ENCODE measurements around the gene DMD.

Gene DMD

DNA sequence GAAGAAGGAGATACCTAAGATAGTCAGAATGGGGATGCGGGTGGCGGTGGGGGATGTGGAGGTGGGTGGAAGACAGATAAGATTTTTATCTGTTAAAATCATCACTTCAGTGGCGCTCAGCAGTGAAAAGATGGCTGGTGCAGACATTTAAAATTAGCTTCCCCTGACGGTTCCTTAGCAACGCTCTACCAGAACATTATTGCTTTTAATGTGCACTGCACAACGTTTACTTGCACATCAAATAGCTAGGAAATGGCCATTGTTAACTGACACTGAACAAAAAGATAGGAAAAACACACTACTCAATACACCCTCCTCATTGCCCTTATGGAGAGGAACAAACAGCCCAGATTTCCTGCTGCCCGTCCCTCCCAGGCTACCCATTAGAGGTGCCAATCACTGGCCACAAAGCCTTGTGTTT, 2078.5 kb downstream of the DMD start:
- DNase-seq: no peak

DNA sequence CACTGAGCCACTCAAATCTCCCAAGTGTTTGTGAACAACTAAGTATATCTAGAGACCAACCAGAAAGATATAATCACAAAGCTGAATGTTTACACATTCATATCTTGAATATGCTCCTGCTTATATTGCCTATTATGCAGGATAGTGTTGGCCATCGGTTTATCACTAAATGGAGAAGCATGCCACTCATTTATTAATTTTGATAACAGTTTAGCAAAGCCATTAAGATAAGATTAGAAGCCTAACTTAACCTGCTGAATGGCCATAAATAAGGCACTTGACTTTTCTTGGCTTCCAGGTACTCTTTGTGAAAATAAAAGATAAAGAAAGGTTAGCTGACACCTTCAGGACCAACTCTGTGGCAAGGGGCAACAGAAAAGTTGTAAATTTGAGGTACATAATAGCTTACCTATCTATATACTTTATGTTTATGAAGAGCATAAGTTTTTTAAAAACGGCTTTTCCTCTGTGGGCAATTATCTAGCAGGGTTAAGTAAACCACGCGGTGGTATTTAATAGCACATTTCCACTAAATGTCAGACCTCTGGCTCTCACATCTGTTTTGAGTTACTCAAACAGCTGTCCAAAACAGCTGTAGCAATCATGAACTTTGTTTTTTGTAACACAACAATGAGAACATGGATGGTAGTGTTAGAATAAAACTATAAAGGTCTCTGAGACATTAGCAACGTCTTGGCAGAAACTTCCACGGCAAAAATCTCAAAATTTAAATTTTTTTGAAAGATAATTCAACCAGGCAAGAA, 2080.7 kb downstream of the DMD start:
- DNase-seq: no peak

DNA sequence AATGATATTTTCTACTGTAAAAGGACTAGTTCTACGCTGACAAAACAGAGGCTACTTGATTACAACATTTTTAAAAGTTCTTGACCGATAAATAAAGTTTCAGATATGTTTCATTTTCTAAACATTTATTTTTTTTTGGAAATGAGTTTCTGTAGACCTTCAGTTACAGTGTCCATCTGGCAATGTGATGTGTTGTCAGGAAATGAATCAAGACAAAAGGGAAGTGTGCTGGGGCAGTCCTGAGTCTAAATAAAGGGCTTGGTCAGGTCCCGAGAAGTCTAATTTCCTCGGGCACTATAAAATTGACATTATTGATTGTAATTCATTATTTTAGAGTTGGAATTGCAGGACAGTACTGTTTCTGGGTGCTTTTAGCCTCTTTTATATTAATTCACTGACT, 2082.5 kb downstream of the DMD start:
- no peak for DNase-seq

DNA sequence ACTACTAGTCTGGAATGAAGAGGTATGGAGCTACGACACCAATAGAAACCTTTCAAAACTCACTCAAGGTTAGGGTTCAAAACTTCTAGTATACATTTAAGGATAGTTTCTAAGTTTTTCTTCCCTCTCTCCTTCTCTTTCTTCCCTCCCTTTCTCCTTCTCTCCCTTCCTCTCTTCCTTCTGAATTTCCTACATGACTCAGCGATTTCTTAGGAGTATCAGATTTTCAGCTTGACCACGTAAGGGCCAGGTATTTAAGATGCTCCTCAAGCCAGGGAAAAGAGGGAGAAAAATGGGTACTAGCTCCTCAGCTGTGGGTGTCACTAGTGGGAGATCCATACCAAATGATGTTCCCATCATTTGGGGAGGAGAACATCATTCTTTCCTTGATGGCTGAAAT, 2083.6 kb downstream of the DMD start:
- DNase-seq: no peak

DNA sequence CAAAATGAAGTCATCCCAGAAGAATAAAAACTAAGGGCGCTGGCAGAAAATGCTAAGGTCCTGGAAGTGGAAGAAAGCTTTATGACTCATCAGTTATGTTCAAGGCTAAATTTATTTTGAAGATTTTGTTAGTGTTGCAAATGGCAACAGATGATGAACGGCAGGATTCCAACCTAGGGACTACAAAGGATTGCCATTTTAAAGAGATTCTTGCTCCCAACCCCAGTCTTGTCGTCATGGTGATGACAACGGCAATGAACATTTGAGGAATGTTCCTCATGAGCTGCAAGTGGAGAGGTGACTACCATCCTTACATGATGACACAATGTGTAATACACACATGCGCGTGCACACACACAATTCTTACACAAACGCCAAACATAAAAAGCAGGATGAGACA, 2085.1 kb downstream of the DMD start:
- no peak for DNase-seq

DNA sequence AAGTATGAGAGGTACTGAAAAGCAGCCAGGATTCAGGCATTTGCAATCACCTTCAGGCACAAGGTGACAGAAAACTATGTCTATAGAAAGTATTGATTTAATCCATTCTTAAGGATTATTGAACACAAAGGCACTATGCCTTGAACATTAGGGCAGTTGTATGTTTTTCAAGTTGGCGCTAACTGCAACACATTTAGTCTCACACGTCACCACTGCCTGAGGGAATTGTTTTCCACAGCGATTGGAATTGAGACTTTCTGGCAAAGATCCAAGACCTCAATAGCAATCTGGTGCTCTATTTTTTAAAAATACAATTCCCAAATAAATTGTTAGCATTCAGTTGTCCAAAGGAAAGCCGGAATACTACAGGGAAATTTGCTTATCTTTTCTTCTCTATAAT, 2086.8 kb downstream of the DMD start:
- DNase-seq: no peak

DNA sequence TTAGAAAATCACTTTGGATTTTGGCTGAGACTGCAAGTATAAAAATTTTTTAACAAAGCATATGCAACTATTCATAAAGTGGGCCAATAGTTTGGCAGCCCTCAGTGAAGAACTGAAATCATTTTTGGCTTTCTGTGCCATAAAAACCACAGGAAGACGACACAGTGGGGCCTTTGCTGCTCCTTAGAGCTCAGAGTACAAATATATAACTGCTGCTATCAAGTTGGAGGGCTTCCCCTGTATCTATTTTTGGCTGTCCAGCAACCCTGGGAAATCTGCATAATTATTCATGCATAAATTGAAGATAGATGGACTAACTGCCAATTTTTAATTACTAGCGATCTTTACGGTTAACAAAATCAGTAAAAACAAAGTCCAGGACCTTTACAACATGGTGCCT, 2088.0 kb downstream of the DMD start:
- DNase-seq: no peak

DNA sequence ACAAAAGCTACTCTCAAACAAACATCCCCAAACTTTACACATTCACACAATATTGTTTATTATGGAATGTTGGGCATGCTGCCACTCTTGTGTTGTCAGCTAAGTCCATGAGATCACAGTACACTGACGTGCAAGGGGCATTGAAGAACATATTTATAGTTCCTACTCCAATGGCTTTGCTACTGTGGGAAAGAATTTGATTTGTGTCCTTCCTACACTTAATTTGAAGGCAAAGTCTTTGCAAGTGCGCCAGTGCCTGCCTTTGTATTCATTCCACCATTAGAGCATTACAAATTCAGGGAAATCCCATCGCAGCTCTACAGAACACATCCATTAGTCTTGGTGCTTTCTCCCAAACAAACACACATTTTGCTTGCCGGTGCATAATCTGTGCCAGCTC, 2094.1 kb downstream of the DMD start:
- no peak for DNase-seq

DNA sequence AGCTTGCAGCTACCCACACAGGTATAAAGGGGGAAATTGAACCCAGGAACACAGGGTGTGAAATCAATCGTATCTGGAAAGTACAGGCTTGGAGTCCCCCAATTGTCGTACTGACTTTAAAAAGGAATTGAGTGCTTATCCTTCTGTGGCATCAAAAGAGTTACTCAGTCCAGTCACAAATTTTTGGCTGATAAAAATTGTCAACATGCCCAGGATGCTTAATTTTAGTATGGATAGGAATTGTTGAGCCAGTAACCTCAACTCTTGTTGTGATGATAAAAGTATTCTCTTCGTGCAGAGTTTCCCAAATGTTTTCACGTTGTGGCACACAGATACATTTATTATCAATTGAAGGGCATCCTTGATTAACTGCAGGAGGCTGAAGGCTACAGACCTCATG, 2096.0 kb downstream of the DMD start:
- no peak for DNase-seq

DNA sequence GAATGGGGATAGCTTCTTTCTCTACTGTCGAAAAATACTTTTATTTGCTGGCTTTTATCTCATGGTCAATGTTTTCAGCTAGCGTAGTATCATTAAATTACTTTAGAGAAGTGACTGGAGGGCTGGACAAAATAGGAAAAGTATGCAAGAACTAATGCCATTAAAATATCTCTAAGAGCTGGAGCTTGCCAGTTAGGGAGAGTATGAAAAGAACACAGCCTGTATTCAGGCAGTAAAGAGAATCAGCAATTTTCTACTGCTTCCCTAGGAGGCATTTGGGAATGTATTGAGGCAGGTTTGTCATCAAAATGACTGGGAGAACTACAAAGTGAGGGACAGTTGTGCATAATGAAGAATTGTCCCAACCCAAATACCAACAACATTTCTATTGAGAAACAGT, 2096.5 kb downstream of the DMD start:
- no peak for DNase-seq

DNA sequence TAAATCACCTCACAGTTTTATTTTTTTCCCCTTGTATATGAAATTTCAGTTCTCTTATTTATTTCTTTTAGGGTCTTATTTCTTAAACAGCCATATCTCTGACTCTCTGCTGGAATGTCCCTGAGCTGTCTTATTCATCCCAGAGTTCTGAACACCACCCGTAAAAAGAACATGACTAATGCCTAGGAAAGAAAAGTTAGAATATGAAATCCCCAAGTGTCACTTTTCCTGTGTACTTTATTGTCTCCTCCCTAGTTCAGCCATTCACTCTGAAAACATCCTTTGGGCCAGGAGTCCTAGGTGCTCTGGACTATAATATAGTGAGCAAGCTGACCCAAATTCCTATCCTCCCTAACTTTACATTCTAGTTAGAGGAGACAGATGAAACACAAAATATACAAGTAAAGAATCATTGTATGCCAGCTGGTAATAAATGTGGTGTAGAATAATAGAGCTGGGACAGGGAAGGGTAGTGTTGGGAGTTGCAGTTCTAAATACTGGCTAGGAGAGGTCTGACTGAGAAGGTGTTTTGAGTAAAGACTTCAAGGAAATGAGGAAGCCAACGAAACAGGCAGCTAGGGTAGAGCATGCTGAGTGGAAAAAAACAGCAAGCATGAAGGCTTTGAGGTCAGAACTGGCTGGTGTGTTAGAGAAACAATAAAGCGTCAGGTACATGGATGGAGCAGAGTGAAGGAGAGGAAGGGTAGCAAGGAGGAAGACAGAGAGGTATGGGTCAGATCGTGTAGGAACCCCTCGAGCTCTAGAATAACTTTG, 2098.9 kb downstream of the DMD start:
- no peak for DNase-seq

DNA sequence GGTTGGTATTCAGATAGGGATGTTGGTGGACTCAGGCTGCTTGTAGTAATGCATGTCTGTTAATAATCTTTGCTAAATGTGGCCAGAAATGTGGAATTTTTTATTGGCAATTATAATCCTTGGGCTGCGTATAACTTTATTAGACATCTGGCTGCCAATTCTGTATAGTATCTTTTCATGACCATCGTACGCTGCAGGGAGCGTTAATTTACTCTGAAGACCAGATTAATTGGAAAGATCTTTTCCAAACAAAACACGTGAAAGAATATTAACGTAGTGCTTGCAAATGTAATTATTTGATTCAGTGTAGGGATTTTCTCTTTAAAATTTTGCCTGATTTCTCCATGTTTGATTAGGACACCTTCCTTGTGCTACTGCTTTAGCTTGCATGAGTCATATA, 2100.7 kb downstream of the DMD start:
- no peak for DNase-seq

DNA sequence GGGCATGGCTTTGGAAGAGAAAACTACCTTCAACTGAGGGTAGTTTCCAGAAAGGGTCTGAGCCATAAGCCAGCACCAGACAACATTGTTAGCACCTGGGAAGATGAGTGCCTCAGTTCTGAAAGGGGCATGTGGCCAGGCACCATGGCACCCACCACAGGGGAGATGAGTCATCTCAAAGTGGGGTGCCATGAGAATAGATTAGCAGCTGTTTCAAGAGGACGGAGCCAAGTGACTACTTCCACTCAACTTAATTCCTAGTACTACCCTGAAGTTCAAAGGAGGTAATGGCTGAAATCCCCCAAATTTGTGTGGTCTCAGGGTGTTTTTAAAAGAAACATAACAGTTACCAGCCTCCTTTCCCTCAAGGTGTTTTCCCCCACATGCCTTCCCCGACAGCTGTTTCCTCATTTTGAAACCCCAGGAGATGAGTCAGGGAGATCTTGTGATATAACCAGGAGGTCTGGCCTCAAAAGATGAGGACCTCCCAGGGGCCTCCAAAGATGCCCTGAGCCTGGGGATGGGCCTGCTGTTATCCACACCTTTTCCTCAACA, 2111.7 kb downstream of the DMD start:
- no peak for DNase-seq

DNA sequence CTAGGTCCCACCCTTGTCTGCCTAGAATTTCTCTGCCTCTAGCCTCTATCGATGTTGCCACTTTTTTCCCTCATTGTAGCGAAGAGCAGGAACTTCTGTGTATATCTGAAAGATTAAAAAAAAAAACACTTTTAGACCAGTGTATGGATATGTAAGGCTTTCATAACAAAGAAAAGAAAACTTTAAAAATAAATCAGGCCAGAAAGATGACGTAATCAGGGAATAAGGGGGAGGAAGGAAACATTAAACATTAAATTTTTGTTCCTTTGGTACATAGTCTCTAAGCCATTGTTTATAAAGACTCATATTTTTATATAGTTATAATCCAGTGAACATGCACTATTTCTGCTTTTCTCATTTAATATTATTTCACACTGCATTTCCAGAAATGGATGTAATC, 2113.3 kb downstream of the DMD start:
- no peak for DNase-seq

DNA sequence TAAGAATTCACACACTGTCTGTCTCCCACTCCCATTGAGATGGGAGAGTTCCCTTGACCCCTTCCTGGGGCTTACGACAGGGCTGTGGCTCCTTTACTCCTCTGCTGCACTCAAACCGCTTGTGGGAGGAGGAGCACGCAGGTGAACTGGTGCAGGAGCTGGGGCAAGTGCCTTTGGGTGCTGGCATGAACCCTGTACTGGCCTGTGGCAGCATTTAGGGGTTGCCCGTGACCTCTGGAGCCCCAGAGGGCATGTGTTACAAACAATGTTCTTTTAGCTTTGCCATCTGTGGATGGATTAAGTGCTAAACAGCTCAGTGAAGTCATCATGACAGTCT, 2117.7 kb downstream of the DMD start:
- no peak for DNase-seq

DNA sequence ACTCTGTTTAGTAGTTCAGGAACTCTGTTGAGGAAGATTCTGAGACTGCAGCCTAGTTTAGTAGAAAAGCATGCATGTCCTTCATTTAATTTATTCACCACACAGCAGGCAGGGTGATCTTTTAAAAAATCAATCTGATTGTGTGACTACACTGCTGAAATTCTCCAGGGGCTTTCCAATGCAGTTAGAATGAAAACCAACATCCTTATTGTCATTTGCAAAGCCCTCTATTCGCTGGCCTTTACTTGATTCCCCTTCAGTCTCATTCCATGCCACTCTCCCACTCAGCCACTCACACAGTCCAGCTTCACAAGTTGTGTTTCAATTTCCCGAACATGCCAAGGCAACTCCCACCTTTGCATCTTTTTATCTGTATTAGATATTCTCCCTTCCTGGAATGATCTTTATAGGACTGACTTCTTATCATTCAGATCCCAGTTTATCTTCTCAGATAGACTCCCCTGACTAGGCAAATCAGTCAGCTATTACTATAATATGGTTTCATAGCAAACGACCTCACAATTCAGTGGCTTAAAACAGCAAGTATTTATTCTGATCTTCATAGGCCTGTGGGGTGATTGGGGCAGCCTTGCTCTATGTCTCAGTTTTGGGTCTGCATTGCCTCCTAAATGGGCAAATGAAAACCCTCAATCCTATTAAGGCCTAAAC, 2118.2 kb downstream of the DMD start:
- no peak for DNase-seq

DNA sequence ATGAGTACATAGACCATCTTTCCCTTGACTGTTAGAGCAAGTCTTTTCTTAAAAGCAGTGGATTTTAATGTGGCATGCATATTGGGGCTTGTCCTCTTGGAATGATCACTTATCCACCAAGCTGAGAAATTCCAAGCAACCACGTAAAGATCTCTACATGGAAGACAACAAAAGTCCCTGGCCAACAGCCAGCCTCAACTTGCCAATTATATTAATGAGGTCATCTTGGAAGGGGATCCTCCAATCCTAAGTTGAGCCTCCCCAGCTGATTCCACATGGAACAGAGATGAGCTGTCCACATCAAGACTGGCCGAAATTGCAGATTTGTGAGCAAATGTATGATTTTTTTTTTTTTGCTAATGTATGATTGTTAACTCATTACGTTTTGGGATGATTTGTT, 2118.9 kb downstream of the DMD start:
- DNase-seq: no peak

DNA sequence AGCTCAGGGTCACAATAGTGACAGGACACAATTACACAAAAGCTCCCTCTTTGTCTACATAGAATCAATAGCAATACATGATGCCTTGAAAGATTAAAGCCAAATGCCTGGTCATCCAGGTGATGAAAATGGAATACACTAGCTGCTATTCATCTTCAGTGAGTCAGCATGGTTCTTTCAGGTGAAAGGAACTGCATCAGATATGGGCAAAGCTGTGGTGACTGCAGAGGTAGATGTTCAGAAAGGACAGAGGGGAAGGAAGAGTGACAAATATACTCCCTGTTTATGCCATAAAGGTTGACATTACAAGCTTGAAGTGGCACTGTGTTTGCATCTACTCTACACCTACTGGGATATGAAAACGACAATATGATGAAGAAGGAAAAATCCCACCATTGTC, 2119.5 kb downstream of the DMD start:
- no peak for DNase-seq

DNA sequence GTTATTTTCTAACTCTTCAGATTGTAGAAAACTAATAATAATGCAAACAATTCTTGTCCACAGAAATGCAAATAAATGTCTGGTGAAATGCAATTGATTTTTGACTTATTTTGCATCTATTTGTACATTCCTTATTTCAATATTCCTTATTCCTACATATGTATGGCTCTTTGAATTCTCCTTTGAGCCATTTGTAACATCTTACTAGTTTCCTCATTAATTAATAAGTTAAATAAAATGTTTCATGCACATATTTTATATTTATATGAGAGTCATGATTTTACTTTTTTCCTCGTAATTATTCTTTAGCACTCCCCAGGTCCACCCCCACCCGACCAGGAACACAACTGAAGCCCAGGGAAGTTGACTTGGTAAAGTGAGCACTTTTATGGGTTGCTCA, 2136.8 kb downstream of the DMD start:
- no peak for DNase-seq

DNA sequence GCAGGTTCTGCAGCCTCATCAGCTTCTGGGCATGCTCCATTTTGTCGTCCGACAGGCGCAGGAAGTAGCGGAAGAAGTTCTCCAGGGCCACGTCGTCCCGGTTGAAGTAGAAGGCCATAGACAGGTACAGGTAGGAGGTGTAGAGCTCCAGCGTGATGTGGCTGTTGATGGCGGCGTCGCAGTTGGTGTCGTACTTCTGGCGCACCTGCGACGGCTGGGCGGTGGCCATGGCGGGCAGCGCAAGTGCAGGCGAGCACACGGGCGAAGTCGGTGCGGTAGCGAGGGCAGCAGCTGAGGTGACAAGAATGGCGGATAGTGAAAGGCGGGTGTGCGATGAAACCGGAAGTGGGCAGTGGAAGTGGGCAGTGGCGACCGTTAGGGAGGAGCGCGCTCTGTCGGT, 2139.6 kb downstream of the DMD start, which contains the start of gene FTHL17:
FTHL17 (minus strand) TSS at position 317 of the 400 bp plus-strand sequence; CDS start at position 229, 88 bp downstream.
- DNase-seq: no peak

DNA sequence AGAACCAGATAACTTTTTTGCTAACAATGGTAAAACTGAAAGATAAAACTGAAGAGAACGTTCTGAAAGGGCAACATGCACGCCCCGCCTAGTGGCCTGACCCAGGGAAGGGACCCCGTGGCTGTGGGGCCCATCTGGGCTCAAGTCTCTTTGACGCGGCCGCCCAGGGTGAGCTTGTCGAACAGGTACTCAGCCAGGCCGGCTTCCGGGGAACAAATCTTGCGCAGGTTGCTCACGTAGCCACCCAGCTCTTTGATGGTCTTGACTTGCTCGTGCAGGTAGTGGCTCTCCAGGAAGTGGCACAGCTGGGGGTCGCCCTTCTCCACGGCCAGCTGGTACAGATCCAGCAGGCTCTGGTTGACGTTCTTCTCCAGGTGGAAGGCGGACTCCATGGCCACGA, 2140.1 kb downstream of the DMD start:
- DNase-seq: no peak

DNA sequence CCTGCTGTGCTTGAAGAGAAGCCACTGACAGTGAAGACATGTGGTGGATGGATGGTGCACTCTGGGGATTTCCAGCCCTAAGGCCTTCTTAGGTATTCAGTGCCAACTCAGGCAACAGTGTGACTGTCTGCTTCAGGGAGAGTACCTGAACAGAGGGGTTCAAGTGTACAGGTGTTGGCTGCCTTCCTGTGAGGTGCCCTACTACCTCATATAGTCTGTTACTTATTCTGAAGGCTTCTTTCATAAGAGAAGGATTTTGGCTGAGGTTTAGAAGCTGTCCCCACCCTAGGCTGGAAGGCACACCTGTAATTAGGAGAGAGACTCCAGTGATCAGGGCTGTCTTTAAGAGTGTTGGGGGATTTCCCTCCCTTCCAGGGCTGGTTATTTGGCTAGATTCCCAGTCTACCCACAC, 2141.3 kb downstream of the DMD start:
- no peak for DNase-seq

Measured in left hindlimb (tissue), 1 donor.